Spinal cord (tissue), 10 donors: ENCODE measurements around the gene SLC22A17. TPM values are rescaled to one million over a fixed set of nuclear protein-coding genes. Genes with fewer than 3 reads are reported as not detected.
"Not testable (repeated sequence)": the region's sequence is repeated elsewhere in the genome, so short reads cannot be mapped to it uniquely, and the experiment has no call there.

Experiments used
- DNase-seq, 6 donors: peaks; one replicate each; pipeline versions ENCODE4 v3.0.0 to v3.0.0-alpha.2; 2013 to 2015; ENCODE audit warnings: low spot score in 6 of 6, low read depth in 4 of 6
- H3K27ac ChIP-seq: one replicate; pipeline ENCODE4 v1.5.1; 2013; ENCODE audit warnings: low read depth, low read length, control low read depth
- H3K27me3 ChIP-seq: one replicate; pipeline ENCODE4 v1.6.1; 2013; ENCODE audit warnings: low read length; ENCODE audit not compliant: control insufficient read depth, insufficient read depth
- H3K36me3 ChIP-seq: one replicate; pipeline ENCODE4 v1.6.1; 2013; ENCODE audit warnings: low read length; ENCODE audit not compliant: control insufficient read depth, insufficient read depth
- H3K4me1 ChIP-seq: one replicate; pipeline ENCODE4 v1.6.1; 2013; ENCODE audit warnings: low read length; ENCODE audit not compliant: control insufficient read depth, insufficient read depth
- H3K4me3 ChIP-seq: one replicate; pipeline ENCODE4 v1.5.1; 2013; ENCODE audit warnings: low read depth, low read length, control low read depth
- H3K9me3 ChIP-seq: one replicate; pipeline ENCODE4 v1.6.1; 2013; ENCODE audit warnings: low read length; ENCODE audit not compliant: control insufficient read depth, insufficient read depth
- WGBS: methylation state at CpG from one replicate; pipeline ENCODE4 v1.1.5; 2013; ENCODE audit warnings: missing lambda C conversion rate; ENCODE audit not compliant: insufficient coverage; 5-methylcytosine and 5-hydroxymethylcytosine counted together
- long read RNA-seq, 4 donors: transcript quantifications; one replicate each; lab custom pipeline, GENCODE V29; 2026
- polyA plus RNA-seq, 2 donors: library from polyadenylated mRNA; unstranded; fragments of 120-200 nt; gene quantifications; one replicate each; pipeline ENCODE4 v1.2.1, GENCODE V29; 2013; ENCODE audit not compliant: insufficient read length in 2 of 2
- total RNA-seq, 2 donors: library from RNA; depleted of rRNA in 1 of 2; stranded (reverse); fragments of 120-200 nt in 1 of 2; fragments of >200 nt in 1 of 2; gene quantifications; one replicate each; pipeline versions ENCODE4 v1.2.3 to v1.2.4, GENCODE V29; 2013 to 2014
- donor health status: healthy.

The SLC22A17 gene
- total RNA-seq (100 to 1,000 TPM; 167 to 333 TPM), polyA plus RNA-seq (100 to 1,000 TPM; 494 to 541 TPM)
- long read RNA-seq, donor 1, transcript SLC22A17-204 (10 exons, 2,455 nt), result minor isoform, 20 of 284 reads
- long read RNA-seq, donor 1, transcript SLC22A17-211 (9 exons, 1,563 nt), result minor isoform, 6 of 284 reads
- long read RNA-seq, donor 1, transcript SLC22A17-202 (10 exons, 2,238 nt), result major isoform, 133 of 284 reads
- long read RNA-seq, donor 1, partial matches to known transcripts, result 122 of 284 reads
- long read RNA-seq, donor 1, other reads (novel, unspliced or antisense), result 0 of 284 reads
- long read RNA-seq, donor 2, transcript SLC22A17-202 (10 exons, 2,238 nt), result major isoform, 20 of 92 reads
- long read RNA-seq, donor 2, transcript SLC22A17-204 (10 exons, 2,455 nt), result minor isoform, 5 of 92 reads
- long read RNA-seq, donor 2, partial matches to known transcripts, result 65 of 92 reads
- long read RNA-seq, donor 2, other reads (novel, unspliced or antisense), result 0 of 92 reads
- long read RNA-seq, donor 3, transcript SLC22A17-202 (10 exons, 2,238 nt), result major isoform, 27 of 70 reads
- long read RNA-seq, donor 3, transcript SLC22A17-204 (10 exons, 2,455 nt), result minor isoform, 6 of 70 reads
- long read RNA-seq, donor 3, partial matches to known transcripts, result 30 of 70 reads
- long read RNA-seq, donor 3, other reads (novel, unspliced or antisense), result 0 of 70 reads
- long read RNA-seq, donor 4, partial matches to known transcripts, result 14 of 17 reads
- long read RNA-seq, donor 4, other reads (novel, unspliced or antisense), result 0 of 17 reads

DNA sequence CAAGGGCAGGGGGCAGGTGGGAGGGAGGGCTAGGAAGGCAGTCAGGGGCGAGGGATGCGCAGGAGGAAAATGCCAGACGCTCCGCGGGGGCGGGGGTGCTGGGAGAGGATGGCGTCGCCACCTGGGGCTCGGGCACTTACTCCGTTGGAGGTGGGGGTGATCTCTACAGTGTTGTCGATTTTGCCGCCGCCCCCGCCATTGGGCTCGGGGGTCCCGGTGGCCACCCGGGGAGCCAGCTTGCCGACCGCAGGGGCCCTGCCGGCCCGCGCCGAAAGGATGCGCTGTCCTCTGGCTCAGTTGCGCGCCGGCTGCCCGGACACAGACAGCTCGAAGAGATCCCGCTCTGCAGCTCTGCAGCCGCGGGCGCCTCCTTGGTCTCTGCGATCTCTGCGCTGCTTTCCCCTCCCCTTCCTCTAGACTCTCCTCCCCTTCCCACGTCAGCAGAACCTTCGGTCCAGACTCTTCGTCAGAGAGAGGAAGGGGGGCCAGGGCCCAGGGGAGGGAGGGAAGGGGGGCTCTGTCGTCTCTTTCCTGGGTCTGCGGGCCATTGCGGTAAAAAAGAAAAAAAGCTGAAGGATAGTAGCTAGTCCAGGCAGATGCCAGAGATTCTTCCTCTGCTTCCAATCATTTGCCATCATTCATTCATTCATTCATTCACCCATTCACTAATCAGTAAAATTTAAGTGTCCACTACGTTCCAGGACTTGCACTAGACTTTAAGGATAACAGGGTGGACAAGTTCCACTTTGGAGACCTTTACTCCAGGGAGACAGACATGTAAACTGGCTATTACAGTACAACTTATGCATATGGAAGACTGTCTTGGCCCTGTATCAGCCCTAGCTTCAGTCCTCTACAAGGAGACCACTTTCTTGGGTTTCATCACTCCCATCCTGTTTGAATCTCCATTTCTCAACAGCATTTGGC, at the start of gene SLC22A17:
SLC22A17 (minus strand) TSS at position 382 of the 927 bp plus-strand sequence.
- Histone ChIP-seq H3K36me3 (peaks cover 23% of the 10 kb centered on the region), H3K27ac (peak within 1 kb of the TSS; percentile 72), H3K4me1 (peaks cover 21% of the 10 kb centered on the region), H3K4me3 (peak within 1 kb of the TSS; percentile 67), H3K27me3 (no peaks in the 10 kb centered on the region), H3K9me3 (no peaks in the 10 kb centered on the region)
- peak; percentile 87 to 99 (median 92) for DNase-seq
- 0% methylated on average over 33 of the region's 42 CpGs for WGBS

DNA sequence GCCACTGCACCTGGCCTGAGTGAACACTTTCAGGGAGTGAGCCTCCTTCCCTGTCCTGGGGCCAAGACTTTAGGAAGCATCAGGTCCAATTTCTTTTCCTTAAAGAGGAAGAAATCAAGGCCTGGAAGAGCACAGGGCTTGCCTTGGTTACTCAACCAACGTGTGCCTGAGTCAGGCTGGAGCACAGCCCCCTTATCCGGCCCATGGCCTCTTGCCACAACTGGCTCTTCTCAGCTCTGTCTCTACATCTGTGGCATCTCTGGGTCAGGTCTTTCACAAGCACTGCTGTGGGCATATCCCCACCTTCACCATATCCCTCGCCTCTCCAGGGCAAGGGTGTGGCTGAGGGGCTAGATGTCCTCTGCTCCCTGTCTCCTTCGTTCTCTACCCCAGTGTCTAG, 48.6 kb upstream of the SLC22A17 start:
- 85% methylated on average over 4 of the region's 4 CpGs for WGBS
- H3K27me3 ChIP-seq, result no peaks in the 10 kb centered on the region
- H3K4me3 ChIP-seq, result no peak overlapping the region
- no peaks in the 10 kb centered on the region for H3K36me3 ChIP-seq
- DNase-seq, result no peak
- no peaks in the 10 kb centered on the region for H3K9me3 ChIP-seq
- H3K4me1 ChIP-seq, result peaks cover 8% of the 10 kb centered on the region
- H3K27ac ChIP-seq, result no peak overlapping the region

DNA sequence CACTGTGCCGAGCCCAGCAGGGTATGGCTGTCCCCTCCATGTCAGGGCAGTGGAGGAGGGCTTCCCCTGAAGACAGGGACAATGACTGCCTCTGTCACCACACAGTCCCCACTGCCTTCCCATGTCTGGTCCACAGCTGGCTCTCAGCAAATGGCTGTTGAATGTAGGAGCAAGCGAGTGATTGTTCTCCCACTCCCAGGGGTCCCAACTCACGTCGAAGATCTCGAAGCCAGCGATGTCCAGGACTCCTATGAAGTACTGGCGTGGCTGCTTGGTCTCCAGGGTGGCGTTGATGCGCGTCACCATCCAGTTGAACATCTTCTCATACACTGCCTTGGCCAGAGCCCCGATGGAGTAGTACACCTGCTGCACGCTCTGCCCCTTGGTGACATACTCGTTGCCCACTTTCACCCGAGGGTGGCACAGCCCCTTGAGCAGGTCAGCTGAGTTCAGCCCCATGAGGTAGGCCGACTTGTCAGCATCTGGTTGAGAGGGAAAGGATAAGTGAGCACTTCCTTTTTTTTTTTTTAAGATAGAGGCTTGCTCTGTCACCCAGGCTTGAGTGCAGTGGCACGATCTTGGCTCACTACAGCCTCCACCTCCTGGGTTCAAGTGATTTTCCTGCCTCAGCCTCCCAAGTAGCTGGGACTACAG, 47.9 kb upstream of the SLC22A17 start:
- H3K27me3 ChIP-seq, H3K4me3 ChIP-seq, H3K4me1 ChIP-seq, H3K27ac ChIP-seq, DNase-seq, H3K9me3 ChIP-seq, H3K36me3 ChIP-seq: not testable (repeated sequence)
- 86% methylated on average over 15 of the region's 16 CpGs for WGBS

DNA sequence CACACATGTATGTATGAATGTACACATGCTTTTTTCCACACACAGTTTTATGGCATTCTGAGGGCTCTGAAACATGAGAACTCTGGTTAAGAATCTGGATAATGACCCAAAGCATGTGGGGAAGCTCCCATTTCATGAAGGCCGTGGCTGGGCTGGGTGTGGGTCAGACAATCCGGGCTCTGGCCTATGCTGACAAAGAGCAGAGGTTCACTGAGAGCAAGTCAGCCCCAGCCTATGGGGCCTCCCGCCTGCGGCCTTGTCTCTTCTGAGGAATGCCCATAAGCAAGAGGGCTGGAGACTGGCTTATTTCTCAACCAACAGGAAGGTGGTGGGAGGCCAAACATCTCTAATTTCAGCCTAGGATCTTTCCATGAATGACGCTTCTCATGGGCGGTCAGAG, 46.9 kb upstream of the SLC22A17 start:
- Histone ChIP-seq H3K36me3 (no peaks in the 10 kb centered on the region), H3K9me3 (no peaks in the 10 kb centered on the region), H3K27ac (no peak overlapping the region), H3K4me3 (no peak overlapping the region), H3K27me3 (no peaks in the 10 kb centered on the region), H3K4me1 (no peaks in the 10 kb centered on the region)
- DNase-seq, result no peak
- 93% methylated on average over 4 of the region's 6 CpGs for WGBS

DNA sequence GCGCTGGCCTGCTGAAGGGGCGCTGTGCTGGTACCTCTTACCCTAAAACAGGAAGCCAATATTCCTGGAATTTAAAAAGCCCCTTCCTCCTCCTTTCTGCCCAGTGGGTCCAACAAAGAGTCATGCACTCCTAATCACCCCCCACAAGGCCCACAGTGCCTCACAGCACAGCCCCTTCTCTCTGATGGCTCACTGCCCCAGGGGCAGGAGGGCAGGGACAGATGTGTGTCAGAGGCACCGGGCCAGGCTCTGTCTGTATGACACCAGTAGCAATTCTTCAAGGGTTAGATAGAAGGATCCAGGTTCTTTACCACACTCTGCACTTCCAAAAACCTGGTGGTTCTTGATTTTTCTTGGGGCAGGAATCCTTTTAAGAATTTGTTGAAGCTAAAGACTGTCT, 46.4 kb upstream of the SLC22A17 start:
- no peak overlapping the region for H3K4me3 ChIP-seq
- H3K9me3 ChIP-seq, result no peaks in the 10 kb centered on the region
- H3K27me3 ChIP-seq, result no peaks in the 10 kb centered on the region
- WGBS, result 94% methylated on average over 2 of the region's 3 CpGs
- no peak overlapping the region for H3K27ac ChIP-seq
- no peak for DNase-seq
- no peaks in the 10 kb centered on the region for H3K36me3 ChIP-seq
- H3K4me1 ChIP-seq, result no peaks in the 10 kb centered on the region

DNA sequence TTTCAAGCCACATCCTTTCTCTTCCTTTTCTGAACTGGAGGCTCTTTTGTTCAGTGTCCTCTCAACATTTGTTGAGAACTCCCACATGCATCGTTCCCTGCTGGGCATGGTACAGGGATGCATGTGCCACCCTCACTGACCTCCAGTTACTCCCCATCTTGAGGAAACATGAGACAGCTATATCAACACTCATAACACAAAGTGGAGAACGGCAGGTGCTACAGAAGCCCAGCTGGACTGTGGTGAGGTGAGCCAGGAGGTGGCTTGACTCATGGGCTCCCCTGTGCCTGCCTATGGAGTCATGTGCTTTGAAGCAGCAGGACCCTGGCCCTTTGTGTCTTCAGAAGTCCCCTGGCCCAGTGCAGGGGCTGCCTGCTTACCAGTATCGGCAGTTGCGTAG, 45.7 kb upstream of the SLC22A17 start:
- Histone ChIP-seq H3K36me3 (no peaks in the 10 kb centered on the region), H3K9me3 (no peaks in the 10 kb centered on the region), H3K27ac (no peak overlapping the region), H3K4me1 (no peaks in the 10 kb centered on the region), H3K4me3 (no peak overlapping the region), H3K27me3 (no peaks in the 10 kb centered on the region)
- no peak for DNase-seq
- 90% methylated on average over 3 of the region's 4 CpGs for WGBS

DNA sequence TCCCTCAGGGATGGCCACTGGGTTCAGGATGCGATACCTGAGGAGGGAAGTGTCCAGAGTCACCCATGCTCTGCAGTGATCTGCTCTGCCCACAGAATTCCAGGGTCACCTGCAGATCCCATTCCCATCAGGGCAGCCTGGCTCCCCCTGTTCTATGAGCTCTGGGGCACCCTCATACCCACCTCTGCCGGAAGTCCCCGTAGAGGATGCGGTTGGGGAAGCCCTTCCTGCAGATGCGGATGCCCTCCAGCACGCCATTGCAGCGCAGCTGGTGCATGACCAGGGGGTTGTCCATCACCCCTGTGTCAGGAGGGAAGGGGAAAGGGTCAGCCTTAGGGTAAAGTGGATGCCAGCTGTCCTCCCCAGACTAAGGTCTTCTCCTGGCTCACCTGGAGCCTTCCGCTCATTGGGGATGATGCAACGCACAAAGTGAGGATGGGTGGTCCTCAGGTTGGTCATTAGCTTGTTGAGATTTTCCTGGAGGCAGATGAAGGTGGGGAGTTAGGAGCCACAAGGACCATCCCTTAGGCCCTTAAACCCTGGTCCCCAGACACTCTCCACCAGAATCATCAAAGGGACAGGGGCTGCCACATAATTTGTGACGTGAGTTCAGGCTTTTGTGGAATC, 44.2 kb upstream of the SLC22A17 start:
- H3K27me3 ChIP-seq, result no peaks in the 10 kb centered on the region
- H3K27ac ChIP-seq, result no peak overlapping the region
- no peak for DNase-seq
- H3K4me1 ChIP-seq, result no peaks in the 10 kb centered on the region
- no peaks in the 10 kb centered on the region for H3K9me3 ChIP-seq
- H3K4me3 ChIP-seq, result no peak overlapping the region
- H3K36me3 ChIP-seq, result no peaks in the 10 kb centered on the region
- 92% methylated on average over 8 of the region's 10 CpGs for WGBS

DNA sequence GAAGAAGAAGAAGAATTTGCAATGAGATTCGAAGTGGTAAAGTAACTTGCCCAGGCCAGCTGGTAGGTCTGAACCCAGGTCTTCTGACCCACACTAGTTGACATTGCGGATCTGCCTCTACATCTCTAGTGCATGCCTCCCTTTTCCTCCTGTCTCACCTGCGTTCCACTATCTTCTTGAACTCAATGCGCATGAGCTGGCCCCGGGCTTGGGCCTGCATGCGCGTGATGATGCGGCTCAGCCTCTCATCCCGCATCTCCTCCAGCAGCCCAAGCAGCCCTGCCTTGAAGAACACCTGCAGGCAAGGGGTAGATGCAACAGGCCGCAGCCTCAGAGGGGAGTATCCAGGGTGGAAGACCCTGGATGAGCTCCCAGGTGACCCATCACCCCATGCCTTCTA, 43.4 kb upstream of the SLC22A17 start:
- H3K4me3 ChIP-seq, result no peak overlapping the region
- 96% methylated on average over 3 of the region's 10 CpGs for WGBS
- H3K9me3 ChIP-seq, result no peaks in the 10 kb centered on the region
- H3K27ac ChIP-seq, result no peak overlapping the region
- H3K27me3 ChIP-seq, result no peaks in the 10 kb centered on the region
- H3K4me1 ChIP-seq, result no peaks in the 10 kb centered on the region
- H3K36me3 ChIP-seq, result no peaks in the 10 kb centered on the region
- DNase-seq, result no peak
